ENCODE measurements around the gene ADAP1. TPM values are rescaled to one million over a fixed set of nuclear protein-coding genes. Genes with fewer than 3 reads are reported as not detected.

The ADAP1 gene
- total RNA-seq, 2 donors from 2014 or later, result 3.8 to 6.5 TPM

GRCh38 chr7:863106-863505, 91.4 kb downstream of the ADAP1 start:
- H3K4me1 ChIP-seq (ENCODE audit: control insufficient read depth, insufficient read depth, low read length), result no peaks in the 10 kb centered on the region
- WGBS, 2 experiments (ENCODE audit: insufficient coverage in 1 of 2, insufficient read length in 1 of 2), result 92% methylated on average over 10 to 16 of the region's 16 CpGs
- H3K36me3 Mint-ChIP-seq (ENCODE audit: low read depth), result peaks cover 87% of the 10 kb centered on the region
- no peak overlapping the region for H3K4me3 ChIP-seq (ENCODE audit: low read length)
- H3K27me3 Mint-ChIP-seq (ENCODE audit: insufficient read depth), result no peaks in the 10 kb centered on the region
- H3K27ac ChIP-seq (ENCODE audit: low read depth, low read length), result no peak overlapping the region
- no peak overlapping the region for H3K9ac ChIP-seq (ENCODE audit: extremely low read depth, low read length, poor library complexity, severe bottlenecking)
- no peaks in the 10 kb centered on the region for H3K27me3 ChIP-seq (ENCODE audit: control insufficient read depth, insufficient read depth, low read length, poor library complexity, severe bottlenecking)
- no peaks in the 10 kb centered on the region for H3K9me3 Mint-ChIP-seq
- H3K9me3 ChIP-seq (ENCODE audit: control insufficient read depth, low read length), result no peaks in the 10 kb centered on the region
- peaks cover 82% of the 10 kb centered on the region for H3K36me3 ChIP-seq (ENCODE audit: control insufficient read depth, insufficient read depth, low read length)
- H3K27ac Mint-ChIP-seq, result no peak overlapping the region
- TF ChIP-seq CTCF (conservative IDR thresholded peaks at IDR 0.05), result no peak
- H3K4me3 Mint-ChIP-seq, result no peak overlapping the region
- no peak for DNase-seq
- H3K4me1 Mint-ChIP-seq, result no peaks in the 10 kb centered on the region

GRCh38 chr7:862157-862556, 92.3 kb downstream of the ADAP1 start:
- no peak overlapping the region for H3K4me3 ChIP-seq (ENCODE audit: low read length)
- H3K4me1 ChIP-seq (ENCODE audit: control insufficient read depth, insufficient read depth, low read length), result no peaks in the 10 kb centered on the region
- 95 to 96% methylated on average over 6 of the region's 6 CpGs for WGBS, 2 experiments (ENCODE audit: insufficient coverage in 1 of 2, insufficient read length in 1 of 2)
- H3K9me3 ChIP-seq (ENCODE audit: control insufficient read depth, low read length), result no peaks in the 10 kb centered on the region
- H3K4me1 Mint-ChIP-seq, result no peaks in the 10 kb centered on the region
- H3K27me3 Mint-ChIP-seq (ENCODE audit: insufficient read depth), result no peaks in the 10 kb centered on the region
- H3K27me3 ChIP-seq (ENCODE audit: control insufficient read depth, insufficient read depth, low read length, poor library complexity, severe bottlenecking), result no peaks in the 10 kb centered on the region
- no peak overlapping the region for H3K9ac ChIP-seq (ENCODE audit: extremely low read depth, low read length, poor library complexity, severe bottlenecking)
- no peak for TF ChIP-seq CTCF (conservative IDR thresholded peaks at IDR 0.05)
- H3K4me3 Mint-ChIP-seq, result no peak overlapping the region
- H3K27ac ChIP-seq (ENCODE audit: low read depth, low read length), result no peak overlapping the region
- no peaks in the 10 kb centered on the region for H3K9me3 Mint-ChIP-seq
- H3K27ac Mint-ChIP-seq, result no peak overlapping the region
- peaks cover 78% of the 10 kb centered on the region for H3K36me3 ChIP-seq (ENCODE audit: control insufficient read depth, insufficient read depth, low read length)
- no peak for DNase-seq
- peaks cover 84% of the 10 kb centered on the region for H3K36me3 Mint-ChIP-seq (ENCODE audit: low read depth)

GRCh38 chr7:861222-861621, 93.3 kb downstream of the ADAP1 start:
- Mint-ChIP-seq H3K4me1 (no peaks in the 10 kb centered on the region), H3K27me3 (ENCODE audit: insufficient read depth) (no peaks in the 10 kb centered on the region), H3K27ac (no peak overlapping the region), H3K4me3 (no peak overlapping the region), H3K9me3 (no peaks in the 10 kb centered on the region), H3K36me3 (ENCODE audit: low read depth) (peaks cover 85% of the 10 kb centered on the region)
- 97 to 98% methylated on average over 9 of the region's 9 CpGs for whole genome bisulfite sequencing, 2 experiments (ENCODE audit: insufficient coverage in 1 of 2, insufficient read length in 1 of 2)
- DNase-seq, result no peak
- no peak for TF ChIP-seq CTCF (conservative IDR thresholded peaks at IDR 0.05)
- Histone ChIP-seq H3K9ac (ENCODE audit: extremely low read depth, low read length, poor library complexity, severe bottlenecking) (no peak overlapping the region), H3K36me3 (ENCODE audit: control insufficient read depth, insufficient read depth, low read length) (peaks cover 78% of the 10 kb centered on the region), H3K27me3 (ENCODE audit: control insufficient read depth, insufficient read depth, low read length, poor library complexity, severe bottlenecking) (no peaks in the 10 kb centered on the region), H3K27ac (ENCODE audit: low read depth, low read length) (no peak overlapping the region), H3K4me1 (ENCODE audit: control insufficient read depth, insufficient read depth, low read length) (no peaks in the 10 kb centered on the region), H3K4me3 (ENCODE audit: low read length) (no peak overlapping the region), H3K9me3 (ENCODE audit: control insufficient read depth, low read length) (no peaks in the 10 kb centered on the region)
